GM18526 (cell line): ENCODE results near the gene OR10A4.

Experiments used
- POLR2A ChIP-seq: IDR thresholded peaks from 3 replicates; pipeline ENCODE4 v1.6.1; 2011; ENCODE audit not compliant: insufficient read length; ENCODE audit errors: extremely low read depth

Gene OR10A4

GRCh38 chr11:6888830-6889229 is 12.4 kb downstream of the OR10A4 start:
- TF ChIP-seq POLR2A: no peak

DNA sequence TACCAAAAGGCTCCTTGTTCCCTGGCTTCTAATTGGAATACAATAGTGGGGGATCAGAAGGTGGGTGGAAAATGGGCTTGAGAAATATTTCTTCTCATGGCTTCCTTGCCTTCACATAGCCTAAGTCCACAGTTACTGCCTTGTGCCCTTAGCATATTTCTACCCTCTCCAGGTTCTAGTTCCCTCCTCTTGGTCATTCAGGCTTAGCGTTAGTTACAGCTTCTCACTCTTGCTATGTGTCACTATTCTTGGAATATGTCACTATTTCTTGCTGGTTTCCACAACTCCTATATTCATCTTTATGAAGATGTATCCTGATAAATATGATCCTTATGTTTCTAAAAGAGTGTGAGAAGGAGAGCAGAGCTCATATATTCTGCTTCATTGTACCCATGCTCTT is 13.4 kb downstream of the OR10A4 start:
- TF ChIP-seq POLR2A: no peak

DNA sequence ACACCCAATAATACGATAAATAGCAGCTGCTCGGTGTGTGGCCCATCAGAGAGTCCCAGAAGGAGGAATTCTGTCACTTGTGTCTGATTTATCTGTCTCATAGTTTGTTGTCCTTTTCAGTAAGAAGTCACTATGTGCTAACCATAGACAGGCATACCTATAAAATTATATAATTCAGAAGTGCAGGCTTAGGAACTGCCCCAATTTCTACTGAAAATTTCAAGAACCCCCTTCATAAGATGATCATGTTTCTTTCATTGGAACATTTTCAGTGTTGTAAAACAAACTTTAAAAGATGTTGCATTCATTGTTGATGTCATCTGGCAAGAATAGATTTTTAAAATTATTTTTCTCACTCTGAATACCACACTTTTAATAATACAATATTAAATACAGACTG is 16.0 kb downstream of the OR10A4 start, which contains the start of gene OR2D2:
Gene OR2D2, minus strand, starts transcription at position 101 of the 400 bp plus-strand sequence. Its CDS starts 0 bp downstream, at position 101.
- TF ChIP-seq POLR2A: no peak

GRCh38 chr11:6894097-6894496 is 17.7 kb downstream of the OR10A4 start:
- TF ChIP-seq POLR2A: no peak

DNA sequence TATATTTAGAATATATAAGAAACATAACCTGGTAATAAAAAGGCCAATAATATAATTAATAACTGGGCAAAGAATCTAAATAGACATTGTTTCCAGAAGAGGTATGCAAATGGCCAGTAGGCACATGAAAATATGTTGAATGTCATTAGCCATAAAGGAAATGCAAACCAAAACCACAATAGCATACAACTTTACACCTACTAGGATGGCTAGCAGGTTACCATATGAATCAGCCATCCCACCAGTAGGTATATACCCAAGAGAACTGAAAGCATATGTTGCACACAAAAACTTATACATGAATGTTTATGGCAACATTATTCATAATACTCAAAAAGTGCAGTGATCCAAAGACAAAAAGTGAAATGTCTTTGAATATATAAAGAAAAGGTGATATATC is 18.6 kb downstream of the OR10A4 start:
- TF ChIP-seq POLR2A: no peak

DNA sequence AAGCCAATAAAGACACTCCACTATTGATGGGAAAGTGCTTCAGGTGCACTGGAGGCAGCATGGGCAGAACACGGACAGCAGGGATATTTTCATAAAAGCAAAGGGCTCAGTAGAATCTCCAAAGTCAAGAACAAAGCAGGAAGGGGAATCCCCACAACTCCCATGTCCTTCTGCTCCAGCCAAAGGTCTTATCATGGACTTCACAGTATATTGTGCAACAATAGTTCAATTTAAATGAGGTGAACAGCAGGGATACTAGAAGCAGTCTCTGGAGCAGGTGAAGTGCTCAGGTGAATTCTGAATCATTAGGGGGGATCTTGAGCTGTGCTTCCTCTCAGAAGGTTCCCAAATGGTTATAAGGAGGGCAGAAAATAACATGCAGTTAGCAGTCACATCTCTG is 22.5 kb downstream of the OR10A4 start:
- TF ChIP-seq POLR2A: no peak

- TF ChIP-seq POLR2A: no peak
Observed at GRCh38 chr11:6900327-6900999, 24.0 kb downstream of the OR10A4 start.

- no peak for TF ChIP-seq POLR2A
Observed at GRCh38 chr11:6911378-6911777, 35.0 kb downstream of the OR10A4 start.

DNA sequence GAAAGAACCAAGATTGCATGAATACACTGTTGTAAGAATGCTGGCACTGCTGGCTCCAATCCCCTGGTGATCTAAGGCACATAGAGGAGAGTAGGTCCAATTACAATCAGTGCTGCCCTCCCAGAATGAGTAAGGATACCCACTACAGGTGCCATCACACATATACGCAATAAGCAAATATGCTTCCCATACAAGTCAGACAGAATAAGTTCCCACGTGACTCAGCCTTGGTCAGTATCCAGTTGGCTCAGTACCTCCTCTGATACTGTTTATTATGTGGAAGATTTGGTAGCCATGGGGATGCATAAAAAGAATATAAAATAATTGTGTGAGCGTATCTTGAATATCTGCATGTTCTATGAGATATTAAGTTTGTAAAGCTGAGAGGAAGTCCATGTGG is 35.5 kb downstream of the OR10A4 start:
- no peak for TF ChIP-seq POLR2A

DNA sequence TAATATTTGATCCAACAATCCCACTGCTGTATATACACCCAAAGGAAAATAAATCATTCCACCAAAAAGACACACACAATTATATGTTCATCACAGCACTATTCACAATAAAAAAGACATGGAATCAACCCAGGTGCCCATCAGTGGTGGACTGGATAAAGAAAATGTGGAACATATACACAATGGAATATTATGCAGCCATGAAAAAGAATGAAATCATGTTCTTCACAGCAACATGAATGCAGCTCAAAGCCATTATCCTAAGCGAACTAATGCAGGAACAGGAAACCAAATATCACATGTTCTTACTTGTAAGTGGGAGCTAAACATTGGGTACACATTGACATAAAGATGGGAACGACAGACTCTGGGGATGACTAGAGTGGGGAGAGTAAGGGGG is 43.3 kb downstream of the OR10A4 start:
- no peak for TF ChIP-seq POLR2A

DNA sequence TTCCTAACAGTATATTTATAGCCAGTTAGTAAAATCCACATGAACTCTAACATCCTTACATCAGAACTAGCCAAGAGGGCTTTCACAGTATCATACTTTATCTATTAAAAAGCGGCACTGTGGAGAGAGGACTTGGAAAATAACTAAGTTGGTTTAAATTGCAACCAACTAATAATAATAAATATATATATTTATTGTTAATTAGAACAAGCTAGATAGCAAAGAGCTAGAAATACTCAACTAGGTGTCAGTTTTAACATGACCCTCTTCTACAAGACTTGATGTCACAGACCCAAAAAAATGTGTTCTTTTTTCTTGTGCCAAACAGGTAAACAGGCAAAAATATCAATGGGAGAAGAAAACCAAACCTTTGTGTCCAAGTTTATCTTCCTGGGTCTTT is 44.3 kb downstream of the OR10A4 start, which contains the start of gene OR2D3:
Gene OR2D3, plus strand, starts transcription at position 301 of the 400 bp plus-strand sequence. Its CDS starts 0 bp downstream, at position 301.
- TF ChIP-seq POLR2A: no peak

DNA sequence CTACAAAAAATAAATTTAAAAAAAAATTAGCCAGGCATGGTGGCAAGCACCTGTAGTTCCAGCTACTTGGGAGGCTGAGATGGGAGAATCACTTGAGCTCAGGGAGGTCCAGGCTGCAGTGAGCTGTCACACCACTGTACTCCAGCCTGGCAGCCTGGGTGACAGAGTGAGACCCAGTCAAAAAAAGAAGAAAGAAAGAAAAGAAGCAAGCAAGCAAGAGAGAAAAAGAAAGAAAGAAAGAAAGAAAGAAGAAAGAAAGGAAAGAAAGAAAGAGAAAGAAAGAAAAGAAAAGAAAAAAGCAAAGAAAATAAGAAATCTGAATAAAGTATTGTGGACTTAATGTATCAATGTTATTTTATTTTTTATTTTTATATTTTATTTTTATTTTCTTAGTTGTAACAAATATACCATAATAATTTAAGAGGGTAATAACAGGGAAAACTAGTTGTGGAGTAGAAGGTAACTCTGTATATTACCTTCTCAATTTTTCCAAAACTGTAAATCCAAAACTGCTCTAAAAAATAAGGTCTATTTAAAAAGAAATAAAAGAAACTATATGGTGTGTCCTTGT is 48.7 kb downstream of the OR10A4 start:
- TF ChIP-seq POLR2A: no peak

DNA sequence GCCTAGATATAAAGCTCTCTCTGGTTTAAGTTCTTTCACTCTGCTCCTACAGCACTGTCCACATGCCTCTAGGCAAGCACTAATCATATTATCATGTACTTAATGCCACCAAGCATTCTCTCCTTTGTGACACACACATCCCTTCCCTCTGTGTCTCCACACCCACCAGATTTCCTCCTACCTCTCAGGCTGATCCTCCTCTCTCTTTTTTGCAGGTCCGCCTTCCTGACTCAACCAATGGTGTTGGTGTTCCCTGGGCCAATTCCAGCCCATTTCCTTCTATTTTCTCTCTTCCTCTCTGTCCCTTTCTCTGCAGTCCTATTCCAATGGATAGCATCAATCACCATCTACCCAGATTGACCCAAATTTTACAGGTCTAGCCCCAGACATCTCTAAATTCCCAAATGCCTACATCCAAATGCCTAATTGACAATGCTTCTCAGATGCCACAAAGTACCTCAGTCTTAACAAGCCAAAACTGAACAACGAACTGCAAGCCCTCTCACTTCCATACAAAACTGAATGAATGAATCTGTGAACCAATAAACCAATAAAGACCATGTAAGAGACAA is 49.3 kb downstream of the OR10A4 start:
- no peak for TF ChIP-seq POLR2A

DNA sequence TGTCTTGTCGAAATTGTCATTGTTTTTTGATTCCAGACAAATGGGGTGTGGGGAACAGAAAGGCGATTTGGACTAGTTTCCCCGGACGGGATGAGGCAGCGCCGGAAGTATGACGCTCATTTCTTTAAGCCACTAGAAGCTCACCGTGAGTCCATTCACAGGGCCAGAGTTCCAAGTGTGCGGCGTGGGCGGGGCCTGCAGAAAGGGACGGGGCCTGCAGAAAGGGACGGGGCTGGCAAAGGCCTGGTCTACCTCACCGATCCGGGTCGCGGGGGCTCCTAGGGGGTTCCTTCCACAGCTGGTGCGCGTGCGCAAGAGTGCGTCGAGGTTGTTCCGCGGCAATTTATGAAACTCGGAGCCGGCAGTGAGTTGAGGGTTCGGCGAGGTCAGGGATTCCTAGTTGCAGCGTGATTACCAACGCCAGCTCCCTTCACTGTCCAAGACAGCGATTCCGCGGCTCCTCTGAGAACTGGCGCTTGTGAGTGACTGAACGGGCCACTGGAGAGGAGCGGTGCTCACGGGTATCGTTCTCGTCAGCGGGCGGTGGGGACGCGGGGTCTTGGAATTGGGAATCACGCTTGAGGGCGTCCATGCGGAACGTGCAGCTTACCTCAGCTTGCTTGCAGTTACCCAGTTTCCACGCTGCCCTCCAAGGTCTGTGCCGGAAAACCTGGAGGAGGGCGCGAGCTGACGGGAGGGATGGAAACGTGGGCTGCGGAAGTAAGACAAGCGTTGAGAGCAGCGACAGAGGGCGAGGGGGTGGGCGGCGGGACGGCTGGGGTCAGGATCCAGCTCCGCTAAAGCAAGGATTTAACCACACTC is 50.0 kb downstream of the OR10A4 start, which contains the start of gene ZNF215:
Gene ZNF215, plus strand, starts transcription at position 219 of the 822 bp plus-strand sequence. CDS start 5,847 bp downstream, outside the sequence.
- peak; percentile 44 for TF ChIP-seq POLR2A

DNA sequence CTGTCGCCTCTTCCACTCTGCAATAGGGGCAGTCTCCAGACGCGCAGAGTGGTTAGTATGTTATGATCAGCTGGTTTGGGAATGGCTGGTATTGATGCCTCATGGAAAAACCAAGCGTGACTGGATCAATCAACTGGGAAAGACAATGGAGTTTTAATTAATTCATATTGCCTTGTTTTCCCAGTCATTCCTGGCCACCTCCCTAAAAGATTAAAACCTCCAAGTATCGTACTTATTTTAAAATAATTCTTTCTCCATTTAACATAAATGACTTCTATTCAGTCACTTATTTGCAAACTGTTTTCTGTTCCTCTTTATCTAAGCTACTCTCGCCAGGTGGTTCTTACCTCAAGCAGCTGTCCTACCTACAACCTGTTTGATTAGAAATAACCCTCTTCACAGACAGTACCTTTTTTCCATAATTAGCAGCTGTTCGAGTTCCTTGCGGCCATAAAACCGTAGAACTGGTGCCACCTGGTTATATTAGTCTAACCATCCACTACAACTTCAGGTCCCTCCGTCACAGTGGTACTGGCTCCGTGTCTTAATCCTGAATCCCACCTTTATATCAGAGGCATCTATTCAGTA is 50.7 kb downstream of the OR10A4 start:
- no peak for TF ChIP-seq POLR2A
